ENCODE measurements around the gene PDE9A.

PDE9A gene

GRCh38 chr21:42755031-42755665 is 101.7 kb downstream of the PDE9A start:
- no peak for DNase-seq (ENCODE audit: low read depth, low spot score)

- no peak for DNase-seq (ENCODE audit: low read depth, low spot score)
These were observed 102.6 kb downstream of the PDE9A start for GRCh38 chr21:42755766-42756579.

GRCh38 chr21:42756580-42757250 is 103.3 kb downstream of the PDE9A start:
- DNase-seq (ENCODE audit: low read depth, low spot score): no peak

- no peak for DNase-seq (ENCODE audit: low read depth, low spot score)
These were observed 104.0 kb downstream of the PDE9A start for GRCh38 chr21:42757422-42757821.

- DNase-seq (ENCODE audit: low read depth, low spot score): no peak
These were observed 104.6 kb downstream of the PDE9A start for GRCh38 chr21:42757826-42758655.

GRCh38 chr21:42758721-42759593 is 105.5 kb downstream of the PDE9A start:
- DNase-seq (ENCODE audit: low read depth, low spot score): no peak

GRCh38 chr21:42759594-42759927 is 106.1 kb downstream of the PDE9A start:
- DNase-seq (ENCODE audit: low read depth, low spot score): no peak

GRCh38 chr21:42760361-42760950 is 107.0 kb downstream of the PDE9A start:
- DNase-seq (ENCODE audit: low read depth, low spot score): no peak

GRCh38 chr21:42760951-42761751 is 107.7 kb downstream of the PDE9A start:
- DNase-seq (ENCODE audit: low read depth, low spot score): no peak

- DNase-seq (ENCODE audit: low read depth, low spot score): no peak
These were observed 108.4 kb downstream of the PDE9A start for GRCh38 chr21:42761776-42762335.

GRCh38 chr21:42763581-42764442 is 110.4 kb downstream of the PDE9A start:
- no peak for DNase-seq (ENCODE audit: low read depth, low spot score)

- DNase-seq (ENCODE audit: low read depth, low spot score): no peak
These were observed 111.0 kb downstream of the PDE9A start for GRCh38 chr21:42764443-42764760.

- no peak for DNase-seq (ENCODE audit: low read depth, low spot score)
These were observed 111.5 kb downstream of the PDE9A start for GRCh38 chr21:42764883-42765282.

- DNase-seq (ENCODE audit: low read depth, low spot score): no peak
These were observed 112.2 kb downstream of the PDE9A start for GRCh38 chr21:42765656-42766055.

GRCh38 chr21:42766739-42767560 is 113.5 kb downstream of the PDE9A start:
- DNase-seq (ENCODE audit: low read depth, low spot score): no peak

- DNase-seq (ENCODE audit: low read depth, low spot score): no peak
These were observed 114.1 kb downstream of the PDE9A start for GRCh38 chr21:42767561-42767835.

- no peak for DNase-seq (ENCODE audit: low read depth, low spot score)
These were observed 115.1 kb downstream of the PDE9A start for GRCh38 chr21:42768324-42769121.

All from iPS DF 19.7 (cell line).